Gastrocnemius medialis (tissue), 4 donors: ENCODE measurements around the gene AUTS2.

ENCODE experiments used
- CTCF ChIP-seq, 5 experiments: fragments of 450-650 bp in 3 of 5; fragments of 200-600 bp in 2 of 5; sonication (generic) in 2 of 5; IDR thresholded peaks in 4 of 5; conservative IDR thresholded peaks in 1 of 5; 1 replicate in 4 of 5; 2 replicates in 1 of 5; pipeline ENCODE4 v1.5.1; 2016 to 2019; ENCODE audit warnings: antibody characterized with exemption in 5 of 5, mild to moderate bottlenecking in 3 of 5, moderate library complexity in 3 of 5
- POLR2A ChIP-seq, 2 donors: fragments of 450-650 bp; IDR thresholded peaks; one replicate each; pipeline ENCODE4 v1.6.1; 2017; ENCODE audit warnings: antibody characterized with exemption in 2 of 2, mild to moderate bottlenecking in 2 of 2, moderate library complexity in 2 of 2

DNA sequence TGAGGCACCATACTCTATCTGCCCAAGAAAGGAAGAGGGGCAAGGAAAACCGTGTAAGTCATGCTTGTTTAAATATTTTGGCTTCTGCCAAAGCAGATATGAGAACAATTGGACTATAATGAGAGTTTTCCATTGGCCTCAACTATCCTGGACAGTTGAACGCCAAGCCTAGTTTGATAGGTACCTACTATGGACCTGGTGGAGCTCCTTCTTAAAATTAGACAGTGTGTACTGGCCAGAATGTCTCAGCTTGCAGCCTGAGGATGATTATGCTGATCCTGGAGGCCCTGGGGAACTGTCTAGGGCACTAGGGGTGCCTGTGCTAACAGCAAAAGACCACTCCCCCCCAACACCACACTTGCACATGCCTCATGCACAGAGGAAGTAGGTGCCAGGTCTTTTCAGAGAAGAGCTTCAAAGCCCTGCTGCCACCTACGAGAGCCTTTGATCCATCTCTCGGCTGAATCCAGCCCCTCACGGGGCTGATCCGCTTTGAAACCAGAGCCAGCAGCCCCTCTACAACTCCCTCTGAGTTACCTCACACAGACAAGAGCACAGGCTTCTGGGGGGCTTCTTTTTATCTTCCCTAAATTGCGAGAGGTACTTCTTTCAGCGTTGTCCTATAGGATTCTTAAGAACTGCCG lies 1059.8 kb downstream of the AUTS2 start:
- TF ChIP-seq CTCF (IDR thresholded peaks at IDR 0.05 in 4 of 5, conservative IDR thresholded peaks at IDR 0.05 in 1 of 5) (no peak), POLR2A (IDR thresholded peaks at IDR 0.05) (no peak)
